GM12891 (cell line): ENCODE results near the gene SELENOH.
"Not testable (repeated sequence)": the region's sequence is repeated elsewhere in the genome, so short reads cannot be mapped to it uniquely, and the experiment has no call there.

Experiments
- DNase-seq: peaks from one replicate; pipeline ENCODE4 v3.0.0; 2011; ENCODE audit warnings: low spot score; ENCODE audit not compliant: insufficient read length
- FAIRE-seq: peaks from 2 replicates; lab custom pipeline; 2011; peaks lifted over from hg19 to GRCh38; lab: Jason Lieb, UNC
- PAX5 ChIP-seq: IDR thresholded peaks from 2 replicates; pipeline ENCODE4 v1.6.1; 2011; ENCODE audit warnings: low read length, moderate library complexity, mild to moderate bottlenecking; ENCODE audit not compliant: insufficient read depth, severe bottlenecking
- POLR2A ChIP-seq: IDR thresholded peaks from 2 replicates; pipeline ENCODE4 v1.6.1; 2011; ENCODE audit warnings: low read depth, low read length, control low read depth
- POLR2AphosphoS5 ChIP-seq: IDR thresholded peaks from 2 replicates; pipeline ENCODE4 v1.6.1; 2011; ENCODE audit warnings: low read depth, low read length, control low read depth
- POU2F2 ChIP-seq: IDR thresholded peaks from 2 replicates; pipeline ENCODE4 v1.6.1; 2011; ENCODE audit warnings: low read depth, mild to moderate bottlenecking, control low read depth, low read length, moderate library complexity
- SPI1 ChIP-seq: IDR thresholded peaks from 2 replicates; pipeline ENCODE4 v1.6.1; 2011; ENCODE audit warnings: low read depth, low read length, control low read depth
- TAF1 ChIP-seq: IDR thresholded peaks from 2 replicates; pipeline ENCODE4 v1.6.1; 2011; ENCODE audit warnings: low read depth, low read length, control low read depth

Gene SELENOH

DNA sequence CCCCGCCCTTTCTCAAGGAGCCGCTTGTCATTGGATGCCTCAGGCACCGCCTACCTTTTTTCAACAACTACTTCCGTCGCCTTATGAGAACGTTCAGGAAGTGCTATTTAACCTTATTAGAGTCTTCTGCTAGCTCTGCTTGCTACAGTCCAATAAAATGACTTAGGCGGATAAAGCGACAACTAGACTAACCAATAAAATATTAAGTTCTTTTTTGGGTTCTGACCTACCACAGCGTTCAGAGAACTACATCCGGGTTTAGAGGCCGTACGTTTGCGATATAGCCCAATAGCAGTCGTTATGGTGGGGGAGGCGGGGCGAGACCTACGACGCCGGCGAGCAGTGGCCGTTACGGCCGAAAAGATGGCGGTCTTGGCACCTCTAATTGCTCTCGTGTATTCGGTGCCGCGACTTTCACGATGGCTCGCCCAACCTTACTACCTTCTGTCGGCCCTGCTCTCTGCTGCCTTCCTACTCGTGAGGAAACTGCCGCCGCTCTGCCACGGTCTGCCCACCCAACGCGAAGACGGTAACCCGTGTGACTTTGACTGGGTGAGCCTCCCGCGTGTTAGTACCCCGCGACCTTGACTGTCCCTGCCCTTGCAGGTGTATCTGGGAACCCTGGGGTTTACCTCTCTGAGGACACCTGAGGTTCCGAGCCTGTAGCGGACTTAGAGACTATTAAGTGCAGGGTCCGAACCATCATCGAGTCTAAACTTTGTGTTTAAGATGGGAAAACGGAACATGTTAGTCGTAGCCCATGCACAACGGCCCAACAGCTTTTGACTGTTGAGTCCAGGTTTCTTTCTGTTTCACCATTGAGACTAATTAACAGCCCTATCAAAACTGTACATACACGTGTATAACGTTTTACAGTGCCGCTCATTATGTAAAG, 28.8 kb upstream of the SELENOH start, which contains the start of gene TMX2:
Gene TMX2 (plus strand): TSS at position 338 of the 895 bp plus-strand sequence. CDS start 26 bp downstream, at position 364.
- TF ChIP-seq PAX5 (no peak), POLR2A (peak; percentile 70; the same call in 1 of the 2 replicates), POLR2AphosphoS5 (peak; percentile 75), TAF1 (peak; percentile 72)
- peak; percentile 71 for DNase-seq
- FAIRE-seq: peak; percentile 97

DNA sequence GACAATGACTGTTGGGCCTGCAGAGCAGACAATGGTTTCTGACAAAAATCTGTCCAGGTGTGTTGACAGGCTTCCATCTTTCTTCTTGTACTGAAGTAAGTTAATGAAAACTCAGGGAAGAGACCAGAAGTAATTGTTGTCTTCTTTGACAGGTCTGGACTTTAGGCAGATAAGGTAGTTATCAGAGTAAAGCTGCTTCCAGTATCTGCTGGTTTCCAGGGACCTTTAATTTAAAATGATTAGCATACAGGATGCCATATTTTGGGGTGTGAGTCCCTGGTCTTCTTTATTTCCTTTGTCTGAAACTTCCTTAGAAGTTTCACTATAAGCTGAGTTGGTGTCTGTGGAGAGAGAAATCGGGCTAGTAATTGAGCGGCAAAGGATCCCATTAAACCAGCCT, 27.5 kb upstream of the SELENOH start:
- FAIRE-seq (no peak), DNase-seq (no peak)
- no peak for TF ChIP-seq POLR2A
- TF ChIP-seq PAX5: no peak
- TF ChIP-seq SPI1: no peak
- TF ChIP-seq TAF1: no peak
- TF ChIP-seq POU2F2: no peak
- no peak for TF ChIP-seq POLR2AphosphoS5

DNA sequence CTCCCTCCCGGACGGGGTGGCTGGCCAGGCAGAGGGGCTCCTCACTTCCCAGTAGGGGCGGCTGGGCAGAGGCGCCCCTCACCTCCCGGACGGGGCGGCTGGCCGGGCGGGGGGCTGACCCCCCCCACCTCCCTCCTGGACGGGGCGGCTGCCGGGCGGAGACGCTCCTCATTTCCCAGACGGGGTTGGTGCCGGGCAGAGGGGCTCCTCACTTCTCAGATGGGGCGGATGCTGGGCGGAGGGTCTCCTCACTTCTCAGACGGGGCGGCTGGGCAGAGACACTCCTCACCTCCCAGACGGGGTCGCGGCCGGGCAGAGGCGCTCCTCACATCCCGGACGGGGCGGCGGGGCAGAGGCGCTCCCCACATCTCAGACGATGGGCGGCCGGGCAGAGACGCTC, 24.6 kb upstream of the SELENOH start:
- FAIRE-seq, DNase-seq: not testable (repeated sequence)

DNA sequence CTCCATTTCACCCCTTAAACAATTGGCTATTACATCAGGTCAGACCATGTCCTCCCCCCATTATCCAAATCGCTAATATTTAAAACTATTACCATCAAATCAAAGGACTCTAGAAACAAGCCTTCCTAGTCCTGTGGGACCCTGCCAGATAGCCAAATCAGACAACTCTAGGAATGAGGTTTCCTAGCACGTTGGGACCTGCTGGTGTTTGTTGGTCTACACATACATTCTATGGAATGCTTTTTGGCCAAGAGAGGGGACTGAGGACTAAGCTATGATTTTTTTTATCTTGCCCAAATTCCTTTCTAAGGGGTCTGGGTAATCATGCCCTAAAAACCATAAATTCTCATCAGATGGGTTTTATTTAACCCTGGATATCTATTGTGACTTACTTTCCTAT, 14.1 kb upstream of the SELENOH start:
- FAIRE-seq (no peak), DNase-seq (no peak)
- TF ChIP-seq PAX5 (no peak), POU2F2 (no peak), POLR2AphosphoS5 (no peak), SPI1 (no peak), TAF1 (no peak), POLR2A (no peak)

DNA sequence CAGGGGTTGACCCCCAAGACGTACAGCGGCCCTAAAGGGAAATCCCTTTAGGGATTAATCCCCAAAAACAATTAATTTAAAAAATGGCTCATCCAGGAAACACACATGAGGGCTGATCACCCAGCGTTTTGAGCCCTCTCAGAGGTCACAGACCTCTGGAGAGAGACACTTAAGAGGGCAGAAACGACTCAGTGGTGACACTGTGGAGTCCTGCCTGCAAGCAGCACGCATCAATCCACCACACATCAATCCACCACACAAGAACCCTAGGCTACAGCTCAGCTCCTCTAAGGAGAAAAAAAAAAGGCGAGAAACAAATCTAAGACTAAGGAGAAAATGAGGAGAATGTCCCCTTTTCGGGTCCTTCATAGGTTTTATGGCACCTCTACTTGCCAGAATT, 12.5 kb upstream of the SELENOH start:
- no peak for FAIRE-seq
- DNase-seq: no peak
- TF ChIP-seq TAF1 (no peak), PAX5 (no peak), POLR2A (no peak), POU2F2 (no peak), POLR2AphosphoS5 (no peak), SPI1 (no peak)

DNA sequence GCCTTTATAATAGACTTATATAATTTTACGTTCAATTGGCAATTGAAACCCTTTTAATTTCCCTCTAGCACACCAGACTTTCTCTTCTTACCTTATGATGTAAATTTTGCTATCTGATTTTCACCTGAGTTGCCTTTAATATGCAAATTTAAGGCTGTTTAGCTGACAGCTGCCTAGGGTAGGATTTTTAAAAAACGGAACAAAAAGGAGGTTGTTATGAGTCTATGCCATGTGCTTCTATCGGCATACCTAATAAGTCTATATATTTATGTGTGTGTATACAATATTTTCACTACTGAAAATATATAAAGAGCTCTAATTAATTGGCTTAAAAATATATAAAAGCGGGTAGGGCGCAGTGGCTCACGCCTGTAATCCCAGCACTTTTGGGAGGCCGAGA, 11.8 kb upstream of the SELENOH start:
- TF ChIP-seq POLR2AphosphoS5: no peak
- TF ChIP-seq POLR2A: no peak
- no peak for TF ChIP-seq TAF1
- TF ChIP-seq SPI1: no peak
- TF ChIP-seq POU2F2: no peak
- TF ChIP-seq PAX5: no peak
- DNase-seq: no peak
- no peak for FAIRE-seq

DNA sequence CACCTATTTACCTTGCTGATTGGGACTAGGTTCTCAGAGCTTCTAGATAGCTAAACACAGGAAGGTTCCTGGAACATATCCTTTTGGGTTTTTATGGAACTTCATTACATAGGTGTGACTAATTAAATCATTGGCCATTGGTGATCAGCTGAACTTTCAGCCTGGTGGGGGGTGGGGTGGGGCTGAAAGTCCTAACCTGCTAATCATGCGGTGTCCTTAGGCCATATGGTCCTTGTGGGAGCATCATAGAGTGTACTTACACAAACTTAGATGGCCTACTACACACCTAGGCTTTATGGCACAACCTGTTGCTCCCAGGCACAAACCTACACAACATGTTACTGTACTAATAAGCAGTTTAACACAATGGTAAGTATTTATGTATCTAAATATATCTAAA, 8.6 kb upstream of the SELENOH start:
- no peak for TF ChIP-seq POLR2A
- no peak for TF ChIP-seq POLR2AphosphoS5
- TF ChIP-seq TAF1: no peak
- TF ChIP-seq SPI1: no peak
- no peak for TF ChIP-seq PAX5
- no peak for TF ChIP-seq POU2F2
- DNase-seq (no peak), FAIRE-seq (no peak)

DNA sequence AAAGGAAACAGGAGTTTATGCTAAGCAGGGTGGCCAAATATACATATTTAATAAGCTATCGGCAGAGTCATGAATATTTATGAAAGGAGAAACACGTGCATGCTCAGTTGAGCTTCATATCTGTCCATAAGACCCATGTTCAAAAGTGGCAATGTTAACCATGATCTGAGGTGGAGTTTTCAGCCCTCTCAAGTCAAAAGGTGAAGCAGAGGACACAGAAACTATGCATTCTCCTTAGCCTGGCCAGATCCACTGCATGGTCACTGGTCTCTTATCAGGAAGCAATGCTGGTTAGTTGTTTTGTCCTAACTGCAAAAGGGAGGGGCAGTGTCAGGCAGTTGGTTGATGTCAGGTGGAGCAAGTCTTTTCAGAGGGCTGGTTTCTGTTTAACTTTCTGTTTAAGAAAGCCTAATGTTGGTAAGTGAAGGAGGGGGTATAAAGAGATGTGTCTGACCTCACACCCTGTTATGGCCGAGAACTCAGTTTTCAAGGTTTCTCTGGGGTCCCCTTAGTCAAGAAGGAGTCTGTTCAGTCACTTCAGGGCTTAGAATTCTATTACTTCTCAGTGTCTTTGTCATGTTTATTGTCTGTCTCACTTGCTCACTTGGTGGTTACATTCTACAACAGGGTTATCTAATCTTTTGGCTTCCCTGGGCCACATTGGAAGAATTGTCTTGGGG, 5.5 kb upstream of the SELENOH start:
- FAIRE-seq: peak; percentile 13
- TF ChIP-seq POU2F2 (no peak), POLR2AphosphoS5 (no peak), TAF1 (no peak), POLR2A (no peak), PAX5 (no peak), SPI1 (no peak)
- no peak for DNase-seq

DNA sequence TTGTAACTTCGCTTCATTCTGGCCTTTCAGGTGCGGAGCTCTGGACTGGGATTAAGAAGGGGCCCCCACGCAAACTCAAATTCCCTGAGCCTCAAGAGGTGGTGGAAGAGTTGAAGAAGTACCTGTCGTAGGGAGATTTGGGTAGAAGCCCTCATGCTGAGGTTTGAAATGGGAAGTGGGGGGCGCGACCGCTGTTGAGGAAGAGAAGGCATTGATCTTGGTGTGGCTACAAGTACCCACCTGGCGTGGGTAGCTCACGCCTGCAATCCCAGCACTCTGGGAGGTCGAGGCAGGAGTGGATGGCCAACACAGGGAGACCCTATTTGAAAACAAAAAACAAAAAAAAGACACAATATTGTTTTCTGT, 779 bp downstream of the SELENOH start:
- FAIRE-seq: no peak
- TF ChIP-seq TAF1 (no peak), POLR2A (no peak), PAX5 (no peak), POLR2AphosphoS5 (no peak), SPI1 (0 out of 2 replicates have a peak, but pooled peaks have one; percentile 17), POU2F2 (no peak)
- DNase-seq: no peak

DNA sequence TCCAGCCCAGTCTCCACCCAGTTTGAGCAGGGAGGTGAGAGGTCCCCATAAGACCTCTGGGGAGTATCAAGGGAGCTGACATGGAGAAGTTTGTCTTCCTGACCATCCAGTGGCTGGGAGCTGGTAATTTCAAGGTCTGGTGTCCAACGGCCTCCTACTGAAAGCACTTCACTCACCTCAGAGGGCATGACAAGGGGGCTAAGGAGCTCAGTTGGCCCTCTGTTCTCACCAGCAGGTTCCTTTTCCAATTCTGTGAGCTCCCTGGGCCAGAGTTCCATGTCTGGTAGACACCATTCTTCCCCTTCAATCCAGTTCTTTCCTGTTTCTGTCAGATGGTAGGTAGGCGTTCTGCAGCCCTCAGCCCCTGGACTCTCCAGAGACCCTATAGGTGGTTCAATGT, 3.1 kb downstream of the SELENOH start:
- TF ChIP-seq TAF1 (no peak), POLR2A (peak; percentile 76), POLR2AphosphoS5 (peak; percentile 44; the same call in 1 of the 2 replicates), SPI1 (no peak)
- FAIRE-seq (no peak), DNase-seq (no peak)

DNA sequence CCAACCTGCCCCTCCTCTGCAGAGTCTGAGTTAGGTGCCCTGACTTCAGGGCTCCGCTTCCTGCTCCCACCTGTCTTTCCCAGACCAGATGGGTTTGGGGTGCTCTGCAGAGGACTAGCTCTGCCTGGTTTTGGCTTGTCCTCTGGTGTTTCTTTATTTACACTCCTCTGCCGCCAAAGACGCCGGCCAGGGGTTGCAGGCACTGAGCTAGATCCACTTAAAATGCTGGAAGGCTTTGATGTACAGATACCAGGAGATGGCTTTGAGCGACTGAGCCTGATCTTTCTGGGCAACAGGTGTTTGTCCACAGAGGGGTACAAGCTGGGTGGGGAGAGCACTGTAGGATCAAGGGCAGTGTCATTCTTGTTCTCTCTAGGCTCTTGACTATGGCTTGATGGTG, 3.9 kb downstream of the SELENOH start:
- no peak for DNase-seq
- TF ChIP-seq SPI1 (no peak), POLR2A (no peak), POLR2AphosphoS5 (no peak), POU2F2 (no peak), PAX5 (no peak), TAF1 (no peak)
- no peak for FAIRE-seq
